Fibroblast of lung (primary cell): ENCODE data around the gene RCAN1.

Experiments
- CTCF ChIP-seq, 2 donors: IDR thresholded peaks in 1 of 2; conservative IDR thresholded peaks in 1 of 2; 1 replicate in 1 of 2; 2 replicates in 1 of 2; pipeline ENCODE4 v1.5.1; 2011 to 2012; ENCODE audit warnings: low read length in 2 of 2, control low read depth in 1 of 2, inconsistent platforms in 1 of 2, low read depth in 1 of 2, mild to moderate bottlenecking in 1 of 2
- EZH2 ChIP-seq: IDR thresholded peaks from 2 replicates; pipeline ENCODE4 v1.5.1; 2012; ENCODE audit warnings: low read length, control low read depth, mild to moderate bottlenecking; ENCODE audit errors: missing control alignments

- TF ChIP-seq CTCF (conservative IDR thresholded peaks at IDR 0.05 in 1 of 2, IDR thresholded peaks at IDR 0.05 in 1 of 2; ENCODE audit: low read depth in 1 of 2, low read length in 2 of 2) (no peak), EZH2 (no peak)
Measured at GRCh38 chr21:34500191-34500590, 114.7 kb downstream of the RCAN1 start.
